ENCODE measurements around the gene CD276. TPM values are rescaled to one million over a fixed set of nuclear protein-coding genes. Genes with fewer than 3 reads are reported as not detected.
A peak's percentile ranks its signal among the peaks of the same experiment; 100 is the strongest.

The CD276 gene
- total RNA-seq, 1 donor from 2014 or later = 78.1 TPM

- no peak for DNase-seq (ENCODE audit: extremely low spot score in 2 of 2)
- H3K9me3 ChIP-seq = no peaks in the 10 kb centered on the region
- no peaks in the 10 kb centered on the region for H3K36me3 ChIP-seq
- peaks cover 32% of the 10 kb centered on the region for H3K4me1 ChIP-seq
- no peak overlapping the region for H3K4me3 ChIP-seq
- no peaks in the 10 kb centered on the region for H3K27me3 ChIP-seq
- intact Hi-C loops (cut with DNase I) = no loop called here
- TF ChIP-seq CTCF (IDR thresholded peaks at IDR 0.05) (no peak), POLR2A (IDR thresholded peaks at IDR 0.05) (no peak), POLR2AphosphoS5 (IDR thresholded peaks at IDR 0.05; ENCODE audit: insufficient read depth in 1 of 2, low read depth in 1 of 2) (no peak)
- no peak overlapping the region for H3K27ac ChIP-seq
These were observed 65.8 kb downstream of the CD276 start for GRCh38 chr15:73749971-73750370.

- no peak for DNase-seq (ENCODE audit: extremely low spot score in 2 of 2)
- Histone ChIP-seq H3K9me3 (no peaks in the 10 kb centered on the region), H3K4me1 (peaks cover 32% of the 10 kb centered on the region), H3K27ac (no peak overlapping the region), H3K27me3 (no peaks in the 10 kb centered on the region), H3K36me3 (no peaks in the 10 kb centered on the region), H3K4me3 (no peak overlapping the region)
- intact Hi-C loops (cut with DNase I) = no loop called here
- TF ChIP-seq CTCF (IDR thresholded peaks at IDR 0.05) = no peak
- no peak for TF ChIP-seq POLR2AphosphoS5 (IDR thresholded peaks at IDR 0.05; ENCODE audit: insufficient read depth in 1 of 2, low read depth in 1 of 2)
- TF ChIP-seq POLR2A (IDR thresholded peaks at IDR 0.05) = no peak
These were observed 66.3 kb downstream of the CD276 start for GRCh38 chr15:73750438-73750837.

- TF ChIP-seq POLR2A (IDR thresholded peaks at IDR 0.05) (no peak), POLR2AphosphoS5 (IDR thresholded peaks at IDR 0.05; ENCODE audit: insufficient read depth in 1 of 2, low read depth in 1 of 2) (no peak)
- H3K9me3 ChIP-seq = no peaks in the 10 kb centered on the region
- H3K27me3 ChIP-seq = no peaks in the 10 kb centered on the region
- intact Hi-C loops (cut with DNase I) = no loop called here
- no peak overlapping the region for H3K27ac ChIP-seq
- H3K4me3 ChIP-seq = peak overlapping the region in 1 of 2 donors; percentile 71
- H3K4me1 ChIP-seq = peaks cover 32% of the 10 kb centered on the region
- no peak for DNase-seq (ENCODE audit: extremely low spot score in 2 of 2)
- no peaks in the 10 kb centered on the region for H3K36me3 ChIP-seq
These were observed 66.8 kb downstream of the CD276 start for GRCh38 chr15:73750951-73751350.

DNA sequence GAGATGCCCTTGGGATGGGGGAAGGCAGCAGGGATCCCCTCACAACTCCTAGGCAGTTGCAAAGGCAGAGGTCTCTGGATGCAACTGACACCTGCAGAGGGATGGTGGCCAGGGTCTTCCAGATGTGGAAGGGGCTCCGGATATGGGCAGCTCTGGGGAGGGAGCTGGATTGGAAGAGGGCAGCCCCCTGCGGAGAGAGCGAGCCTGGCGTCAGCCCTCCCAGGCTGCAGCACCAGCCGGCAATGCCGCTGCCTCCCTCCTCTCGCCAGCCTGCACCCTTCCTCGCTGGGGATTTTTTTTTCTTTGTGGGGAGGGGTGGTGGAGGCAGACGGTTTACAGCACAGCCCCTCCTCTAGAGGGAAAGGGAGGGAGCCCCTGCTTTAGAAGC is 67.3 kb downstream of the CD276 start:
- no peaks in the 10 kb centered on the region for H3K27me3 ChIP-seq

DNA sequence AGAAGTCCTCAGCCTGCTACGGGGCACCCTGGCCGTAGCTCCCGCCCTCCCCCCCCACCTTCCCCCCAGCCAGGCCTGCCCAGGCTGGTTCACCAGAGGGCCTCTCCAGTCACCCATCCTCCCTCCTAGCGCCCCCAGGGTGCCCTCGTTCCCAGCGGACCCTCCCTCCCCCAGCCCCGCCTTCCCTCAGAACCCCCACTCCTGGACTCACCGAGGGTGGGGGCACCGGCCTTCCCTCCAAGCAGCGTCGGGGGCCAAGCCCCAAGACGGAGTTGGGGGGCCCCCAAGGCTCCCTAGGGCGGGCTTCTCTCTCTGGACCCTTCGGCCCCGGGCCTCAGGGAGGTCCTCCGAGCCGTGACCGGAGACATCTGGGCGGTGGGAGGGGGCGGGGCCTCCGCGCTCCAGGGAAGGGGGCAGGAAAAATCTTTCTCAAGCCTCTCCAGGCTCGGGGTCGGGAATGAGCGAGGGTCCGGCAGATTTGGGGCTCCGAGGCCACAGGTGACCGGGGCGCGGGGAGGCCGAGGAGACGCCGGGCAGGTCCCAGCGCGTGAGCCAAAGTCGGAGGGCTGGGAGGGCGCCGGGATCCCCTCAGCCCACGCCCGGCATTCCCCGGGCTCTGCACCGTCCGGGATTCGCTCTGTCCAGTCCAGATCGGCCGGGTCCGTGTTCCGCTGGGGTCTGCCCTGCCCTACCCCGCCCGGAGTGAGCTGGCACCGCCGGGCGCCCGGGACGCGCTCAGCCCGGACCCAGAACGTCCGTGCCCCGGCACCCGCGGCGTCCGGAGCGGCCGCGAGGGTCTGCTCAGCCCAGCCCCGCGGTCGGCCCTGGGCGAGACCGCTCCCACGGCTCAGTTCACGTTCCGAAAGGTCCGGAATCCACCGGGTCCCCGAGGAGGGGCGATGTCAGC is 68.0 kb downstream of the CD276 start:
- no peak for DNase-seq (ENCODE audit: extremely low spot score in 2 of 2)
- H3K27ac ChIP-seq = peak overlapping the region; percentile 85
- intact Hi-C loops (cut with DNase I) = no loop called here
- TF ChIP-seq POLR2AphosphoS5 (IDR thresholded peaks at IDR 0.05; ENCODE audit: insufficient read depth in 1 of 2, low read depth in 1 of 2) (no peak), CTCF (IDR thresholded peaks at IDR 0.05) (no peak)
- peaks cover 32% of the 10 kb centered on the region for H3K4me1 ChIP-seq
- no peaks in the 10 kb centered on the region for H3K36me3 ChIP-seq
- no peaks in the 10 kb centered on the region for H3K27me3 ChIP-seq
- H3K4me3 ChIP-seq = peak overlapping the region; percentile 71 to 72
- no peaks in the 10 kb centered on the region for H3K9me3 ChIP-seq

More for the DNA sequence above, 67.3 kb downstream of the CD276 start:
- peaks cover 32% of the 10 kb centered on the region for H3K4me1 ChIP-seq
- DNase-seq (ENCODE audit: extremely low spot score in 2 of 2) = no peak
- intact Hi-C loops (cut with DNase I) = no loop called here
- H3K9me3 ChIP-seq = no peaks in the 10 kb centered on the region
- peak overlapping the region; percentile 71 to 72 for H3K4me3 ChIP-seq
- H3K27ac ChIP-seq = peak overlapping the region; percentile 85
- TF ChIP-seq POLR2AphosphoS5 (IDR thresholded peaks at IDR 0.05; ENCODE audit: insufficient read depth in 1 of 2, low read depth in 1 of 2) (no peak), CTCF (IDR thresholded peaks at IDR 0.05) (no peak), POLR2A (IDR thresholded peaks at IDR 0.05) (no peak)
- no peaks in the 10 kb centered on the region for H3K36me3 ChIP-seq
